GM23338 (cell line): ENCODE results near the gene TTC39A. TPM values are rescaled to one million over a fixed set of nuclear protein-coding genes. Genes with fewer than 3 reads are reported as not detected.

Experiments
- ATAC-seq: fragments of 200-7000 bp; cut with Tn5 transposase; 3 replicates; pipeline ENCODE4 v1.9.1; 2020
- DNase-seq: peaks from one replicate; pipeline ENCODE4 v3.0.0-alpha.2; 2015; ENCODE audit warnings: low spot score
- H2AFZ ChIP-seq: fragments of 200-600 bp; sonication (generic); 2 replicates; pipeline ENCODE4 v1.8.0; 2016; ENCODE audit warnings: antibody characterized with exemption, mild to moderate bottlenecking, moderate library complexity
- H3F3A ChIP-seq: fragments of 200-600 bp; sonication (generic); replicated peaks from 2 replicates; pipeline ENCODE4 v1.8.0; 2017; ENCODE audit warnings: antibody characterized with exemption, mixed run types, low read depth
- H3K27ac ChIP-seq: fragments of 200-600 bp; sonication (generic); 2 replicates; pipeline ENCODE4 v1.6.1; 2016; ENCODE audit warnings: low read depth
- H3K27me3 ChIP-seq: fragments of 200-600 bp; sonication (generic); 2 replicates; pipeline ENCODE4 v1.8.0; 2016; ENCODE audit warnings: mild to moderate bottlenecking, mixed run types, moderate library complexity; ENCODE audit not compliant: insufficient read depth
- H3K36me3 ChIP-seq: fragments of 200-600 bp; sonication (generic); 2 replicates; pipeline ENCODE4 v1.8.0; 2016; ENCODE audit warnings: mild to moderate bottlenecking; ENCODE audit not compliant: insufficient read depth
- H3K4me1 ChIP-seq: fragments of 200-600 bp; sonication (generic); 2 replicates; pipeline ENCODE4 v1.8.0; 2016; ENCODE audit warnings: mild to moderate bottlenecking, moderate library complexity; ENCODE audit not compliant: insufficient read depth
- H3K4me2 ChIP-seq: fragments of 200-600 bp; sonication (generic); 2 replicates; pipeline ENCODE4 v1.7.1; 2017; ENCODE audit warnings: mixed run types
- H3K4me3 ChIP-seq: fragments of 200-600 bp; sonication (generic); 2 replicates; pipeline ENCODE4 v1.6.1; 2016; ENCODE audit warnings: mixed run types
- H3K79me2 ChIP-seq: fragments of 200-600 bp; sonication (generic); replicated peaks from 2 replicates; pipeline ENCODE4 v1.8.0; 2017; ENCODE audit warnings: mild to moderate bottlenecking; ENCODE audit not compliant: insufficient read depth
- H3K9me2 ChIP-seq: fragments of 200-600 bp; sonication (generic); 2 replicates; pipeline ENCODE4 v1.8.0; 2017; ENCODE audit not compliant: insufficient read depth
- H4K20me1 ChIP-seq: fragments of 200-600 bp; sonication (generic); replicated peaks from 2 replicates; pipeline ENCODE4 v1.8.0; 2017; ENCODE audit warnings: mild to moderate bottlenecking; ENCODE audit not compliant: insufficient read depth
- H3K27ac Mint-ChIP-seq: 2 replicates; pipeline ENCODE4 v1.8.0; 2020; ENCODE audit warnings: inconsistent platforms, mild to moderate bottlenecking, moderate library complexity, mixed read lengths
- H3K27me3 Mint-ChIP-seq: 3 replicates; pipeline ENCODE4 v1.8.0; 2022; ENCODE audit warnings: low read depth, mild to moderate bottlenecking, moderate library complexity, mixed read lengths, inconsistent platforms; ENCODE audit not compliant: insufficient read depth, poor library complexity
- H3K36me3 Mint-ChIP-seq: 3 replicates; pipeline ENCODE4 v1.8.0; 2021; ENCODE audit warnings: low read depth, mild to moderate bottlenecking, inconsistent platforms, moderate library complexity, mixed read lengths
- H3K4me1 Mint-ChIP-seq: 3 replicates; pipeline ENCODE4 v1.8.0; 2020; ENCODE audit warnings: mild to moderate bottlenecking, inconsistent platforms, mixed read lengths
- H3K4me3 Mint-ChIP-seq: 3 replicates; pipeline ENCODE4 v1.8.0; 2021; ENCODE audit warnings: moderate library complexity, mild to moderate bottlenecking, inconsistent platforms, mixed read lengths
- H3K9me3 Mint-ChIP-seq: 3 replicates; pipeline ENCODE4 v1.8.0; 2020; ENCODE audit warnings: moderate library complexity, mild to moderate bottlenecking, inconsistent platforms, mixed read lengths
- CREB1 ChIP-seq: fragments of 250-450 bp; sonication (Bioruptor Pico); IDR thresholded peaks from 2 replicates; pipeline ENCODE4 v1.5.0; 2020; ENCODE audit warnings: low read depth, mild to moderate bottlenecking, moderate library complexity
- EZH2 ChIP-seq: fragments of 200-600 bp; sonication (generic); IDR thresholded peaks from one replicate; pipeline ENCODE4 v1.8.0; 2017; ENCODE audit warnings: antibody characterized with exemption, mild to moderate bottlenecking, low read depth; ENCODE audit not compliant: unreplicated experiment
- EZH2phosphoT487 ChIP-seq: fragments of 200-600 bp; sonication (generic); IDR thresholded peaks from one replicate; pipeline ENCODE4 v1.8.1; 2018; ENCODE audit warnings: antibody characterized with exemption; ENCODE audit not compliant: unreplicated experiment
- JUNB ChIP-seq: IDR thresholded peaks from one replicate; pipeline ENCODE4 v1.6.1; 2016; ENCODE audit warnings: antibody characterized with exemption; ENCODE audit not compliant: unreplicated experiment
- NANOG ChIP-seq: IDR thresholded peaks from 2 replicates; pipeline ENCODE4 v1.6.1; 2016; ENCODE audit warnings: antibody characterized with exemption, borderline replicate concordance
- POLR2AphosphoS5 ChIP-seq: IDR thresholded peaks from 2 replicates; pipeline ENCODE4 v1.6.1; 2016; ENCODE audit warnings: antibody characterized with exemption, low read depth
- STAT1 ChIP-seq: IDR thresholded peaks from one replicate; pipeline ENCODE4 v1.6.1; 2016; ENCODE audit warnings: antibody characterized with exemption; ENCODE audit not compliant: unreplicated experiment
- ZNF114 ChIP-seq: fragments of 250-450 bp; sonication (Bioruptor Pico); IDR thresholded peaks from 2 replicates; pipeline ENCODE4 v1.5.0; 2020; ENCODE audit warnings: mild to moderate bottlenecking, moderate library complexity
- ZNF331 ChIP-seq: fragments of 250-450 bp; sonication (Bioruptor Pico); IDR thresholded peaks from 2 replicates; pipeline ENCODE4 v1.5.0; 2020; ENCODE audit warnings: low read depth, mild to moderate bottlenecking, moderate library complexity
- polyA plus RNA-seq: library from polyadenylated mRNA; unstranded; fragments of >200 nt; fragmentation: Nextera tagmentation; extraction: Ambion mirVana; gene quantifications from 2 replicates; pipeline ENCODE4 v1.2.1, GENCODE V29; 2016
- total RNA-seq: library from RNA; depleted of rRNA; stranded (reverse); fragments of >200 nt; shearing (Covaris generic); gene quantifications from 2 replicates; pipeline ENCODE4 v1.2.3, GENCODE V29; 2014
- TF ChIP-seq, protein P1 (sequence below), 2 experiments: fragments of 200-600 bp in 1 of 2; sonication (generic) in 1 of 2; conservative IDR thresholded peaks; 2 replicates each; pipeline versions ENCODE4 v1.5.1 to v1.6.1; 2016 to 2017; ENCODE audit warnings: antibody characterized with exemption in 2 of 2, low read depth in 2 of 2, mild to moderate bottlenecking in 2 of 2, moderate library complexity in 1 of 2
- TF ChIP-seq, protein P2 (sequence below): fragments of 250-450 bp; sonication (Bioruptor Pico); IDR thresholded peaks from 2 replicates; pipeline ENCODE4 v1.5.0; 2020; ENCODE audit warnings: mild to moderate bottlenecking, moderate library complexity
- TF ChIP-seq, protein P3 (sequence below): IDR thresholded peaks from one replicate; pipeline ENCODE4 v1.6.1; 2018; ENCODE audit warnings: antibody characterized with exemption; ENCODE audit not compliant: unreplicated experiment

TTC39A gene
- total and polyA plus RNA-seq, 2 experiments from 2014 or later = 2.3 to 7.1 TPM

DNA sequence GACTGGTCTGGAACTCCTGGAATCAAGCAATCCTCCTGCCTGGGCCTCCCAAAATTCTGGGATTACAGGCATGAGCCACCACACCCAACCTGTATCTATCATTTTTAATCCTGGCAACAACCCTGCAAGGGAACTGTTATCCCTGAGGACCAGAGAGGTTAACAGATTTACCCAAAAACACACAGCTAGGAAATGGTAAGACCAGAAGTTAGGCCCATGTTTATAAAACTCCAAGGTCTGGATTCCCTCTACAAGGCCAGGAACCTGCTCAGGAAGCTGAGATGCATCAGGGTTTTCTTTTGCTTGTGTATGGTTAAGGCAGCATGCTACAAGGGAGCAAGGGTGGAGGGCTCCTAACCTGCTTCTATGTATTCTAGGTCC lies 17.8 kb upstream of the TTC39A start (continued):
- TF ChIP-seq JUNB (no peak), STAT1 (no peak)

DNA sequence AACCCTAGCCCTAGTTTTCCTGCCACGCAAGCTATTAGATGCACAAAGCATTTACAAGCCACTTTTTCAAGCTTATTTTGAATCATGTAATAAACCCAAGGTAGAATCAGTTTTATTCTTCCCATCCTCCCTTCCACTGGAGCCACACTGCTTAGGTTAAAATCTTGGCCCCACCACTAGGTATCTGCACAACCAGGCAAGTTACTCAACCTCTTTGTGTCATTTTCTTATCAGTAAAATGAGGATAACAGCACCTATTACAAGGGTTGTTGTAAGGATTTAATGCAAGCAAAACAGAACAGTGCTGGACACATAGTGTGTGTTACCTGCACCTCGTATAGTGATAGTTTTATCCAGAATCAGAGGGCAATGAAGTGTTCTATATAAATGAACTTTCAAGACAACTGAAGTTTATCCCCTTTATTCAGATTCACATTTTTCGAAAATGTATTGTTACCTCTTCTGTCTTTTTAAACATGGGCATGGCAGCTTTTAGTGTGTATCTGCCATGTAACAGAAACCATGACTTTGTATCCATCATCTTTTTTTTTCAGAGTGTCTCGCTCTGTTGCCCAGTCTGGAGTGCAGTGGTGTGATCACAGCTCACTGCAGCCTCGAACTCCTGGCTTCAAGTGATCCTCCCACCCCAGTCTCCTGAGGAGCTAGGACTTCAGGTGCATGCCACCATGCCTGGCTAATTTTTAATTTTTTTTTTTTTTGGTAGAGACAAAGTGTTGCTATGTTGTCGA lies 17.2 kb upstream of the TTC39A start:
- Histone ChIP-seq H3K9me2 (no peaks in the 10 kb centered on the region), H3K36me3 (no peaks in the 10 kb centered on the region), H2AFZ (no peak overlapping the region), H3K4me1 (peaks cover 5% of the 10 kb centered on the region; the same call in 1 of the 2 replicates), H4K20me1 (no peaks in the 10 kb centered on the region), H3K27ac (no peak overlapping the region), H3K79me2 (no peaks in the 10 kb centered on the region), H3K4me3 (no peak overlapping the region), H3K27me3 (peaks cover 15% of the 10 kb centered on the region), H3F3A (0 out of 2 replicates have a peak, but pooled peaks cover 3% of the 10 kb centered on the region), H3K4me2 (no peak overlapping the region)
- Mint-ChIP-seq H3K4me1 (peaks cover 9% of the 10 kb centered on the region), H3K27ac (no peak overlapping the region), H3K27me3 (peaks cover 24% of the 10 kb centered on the region), H3K36me3 (no peaks in the 10 kb centered on the region), H3K9me3 (no peaks in the 10 kb centered on the region), H3K4me3 (no peak overlapping the region)
- ATAC-seq = no peak
- DNase-seq = no peak
- no peak for TF ChIP-seq ZNF114 (CRISPR knock-in tag)
- TF ChIP-seq ZNF331 = no peak
- TF ChIP-seq STAT1 = no peak
- no peak for TF ChIP-seq CREB1
- TF ChIP-seq POLR2AphosphoS5 = no peak
- TF ChIP-seq, protein P1, sequence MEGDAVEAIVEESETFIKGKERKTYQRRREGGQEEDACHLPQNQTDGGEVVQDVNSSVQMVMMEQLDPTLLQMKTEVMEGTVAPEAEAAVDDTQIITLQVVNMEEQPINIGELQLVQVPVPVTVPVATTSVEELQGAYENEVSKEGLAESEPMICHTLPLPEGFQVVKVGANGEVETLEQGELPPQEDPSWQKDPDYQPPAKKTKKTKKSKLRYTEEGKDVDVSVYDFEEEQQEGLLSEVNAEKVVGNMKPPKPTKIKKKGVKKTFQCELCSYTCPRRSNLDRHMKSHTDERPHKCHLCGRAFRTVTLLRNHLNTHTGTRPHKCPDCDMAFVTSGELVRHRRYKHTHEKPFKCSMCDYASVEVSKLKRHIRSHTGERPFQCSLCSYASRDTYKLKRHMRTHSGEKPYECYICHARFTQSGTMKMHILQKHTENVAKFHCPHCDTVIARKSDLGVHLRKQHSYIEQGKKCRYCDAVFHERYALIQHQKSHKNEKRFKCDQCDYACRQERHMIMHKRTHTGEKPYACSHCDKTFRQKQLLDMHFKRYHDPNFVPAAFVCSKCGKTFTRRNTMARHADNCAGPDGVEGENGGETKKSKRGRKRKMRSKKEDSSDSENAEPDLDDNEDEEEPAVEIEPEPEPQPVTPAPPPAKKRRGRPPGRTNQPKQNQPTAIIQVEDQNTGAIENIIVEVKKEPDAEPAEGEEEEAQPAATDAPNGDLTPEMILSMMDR (conservative IDR thresholded peaks at IDR 0.05; ENCODE audit: low read depth in 2 of 2) = no peak
- TF ChIP-seq EZH2phosphoT487 = no peak
- TF ChIP-seq EZH2 = no peak
- TF ChIP-seq, protein P2, sequence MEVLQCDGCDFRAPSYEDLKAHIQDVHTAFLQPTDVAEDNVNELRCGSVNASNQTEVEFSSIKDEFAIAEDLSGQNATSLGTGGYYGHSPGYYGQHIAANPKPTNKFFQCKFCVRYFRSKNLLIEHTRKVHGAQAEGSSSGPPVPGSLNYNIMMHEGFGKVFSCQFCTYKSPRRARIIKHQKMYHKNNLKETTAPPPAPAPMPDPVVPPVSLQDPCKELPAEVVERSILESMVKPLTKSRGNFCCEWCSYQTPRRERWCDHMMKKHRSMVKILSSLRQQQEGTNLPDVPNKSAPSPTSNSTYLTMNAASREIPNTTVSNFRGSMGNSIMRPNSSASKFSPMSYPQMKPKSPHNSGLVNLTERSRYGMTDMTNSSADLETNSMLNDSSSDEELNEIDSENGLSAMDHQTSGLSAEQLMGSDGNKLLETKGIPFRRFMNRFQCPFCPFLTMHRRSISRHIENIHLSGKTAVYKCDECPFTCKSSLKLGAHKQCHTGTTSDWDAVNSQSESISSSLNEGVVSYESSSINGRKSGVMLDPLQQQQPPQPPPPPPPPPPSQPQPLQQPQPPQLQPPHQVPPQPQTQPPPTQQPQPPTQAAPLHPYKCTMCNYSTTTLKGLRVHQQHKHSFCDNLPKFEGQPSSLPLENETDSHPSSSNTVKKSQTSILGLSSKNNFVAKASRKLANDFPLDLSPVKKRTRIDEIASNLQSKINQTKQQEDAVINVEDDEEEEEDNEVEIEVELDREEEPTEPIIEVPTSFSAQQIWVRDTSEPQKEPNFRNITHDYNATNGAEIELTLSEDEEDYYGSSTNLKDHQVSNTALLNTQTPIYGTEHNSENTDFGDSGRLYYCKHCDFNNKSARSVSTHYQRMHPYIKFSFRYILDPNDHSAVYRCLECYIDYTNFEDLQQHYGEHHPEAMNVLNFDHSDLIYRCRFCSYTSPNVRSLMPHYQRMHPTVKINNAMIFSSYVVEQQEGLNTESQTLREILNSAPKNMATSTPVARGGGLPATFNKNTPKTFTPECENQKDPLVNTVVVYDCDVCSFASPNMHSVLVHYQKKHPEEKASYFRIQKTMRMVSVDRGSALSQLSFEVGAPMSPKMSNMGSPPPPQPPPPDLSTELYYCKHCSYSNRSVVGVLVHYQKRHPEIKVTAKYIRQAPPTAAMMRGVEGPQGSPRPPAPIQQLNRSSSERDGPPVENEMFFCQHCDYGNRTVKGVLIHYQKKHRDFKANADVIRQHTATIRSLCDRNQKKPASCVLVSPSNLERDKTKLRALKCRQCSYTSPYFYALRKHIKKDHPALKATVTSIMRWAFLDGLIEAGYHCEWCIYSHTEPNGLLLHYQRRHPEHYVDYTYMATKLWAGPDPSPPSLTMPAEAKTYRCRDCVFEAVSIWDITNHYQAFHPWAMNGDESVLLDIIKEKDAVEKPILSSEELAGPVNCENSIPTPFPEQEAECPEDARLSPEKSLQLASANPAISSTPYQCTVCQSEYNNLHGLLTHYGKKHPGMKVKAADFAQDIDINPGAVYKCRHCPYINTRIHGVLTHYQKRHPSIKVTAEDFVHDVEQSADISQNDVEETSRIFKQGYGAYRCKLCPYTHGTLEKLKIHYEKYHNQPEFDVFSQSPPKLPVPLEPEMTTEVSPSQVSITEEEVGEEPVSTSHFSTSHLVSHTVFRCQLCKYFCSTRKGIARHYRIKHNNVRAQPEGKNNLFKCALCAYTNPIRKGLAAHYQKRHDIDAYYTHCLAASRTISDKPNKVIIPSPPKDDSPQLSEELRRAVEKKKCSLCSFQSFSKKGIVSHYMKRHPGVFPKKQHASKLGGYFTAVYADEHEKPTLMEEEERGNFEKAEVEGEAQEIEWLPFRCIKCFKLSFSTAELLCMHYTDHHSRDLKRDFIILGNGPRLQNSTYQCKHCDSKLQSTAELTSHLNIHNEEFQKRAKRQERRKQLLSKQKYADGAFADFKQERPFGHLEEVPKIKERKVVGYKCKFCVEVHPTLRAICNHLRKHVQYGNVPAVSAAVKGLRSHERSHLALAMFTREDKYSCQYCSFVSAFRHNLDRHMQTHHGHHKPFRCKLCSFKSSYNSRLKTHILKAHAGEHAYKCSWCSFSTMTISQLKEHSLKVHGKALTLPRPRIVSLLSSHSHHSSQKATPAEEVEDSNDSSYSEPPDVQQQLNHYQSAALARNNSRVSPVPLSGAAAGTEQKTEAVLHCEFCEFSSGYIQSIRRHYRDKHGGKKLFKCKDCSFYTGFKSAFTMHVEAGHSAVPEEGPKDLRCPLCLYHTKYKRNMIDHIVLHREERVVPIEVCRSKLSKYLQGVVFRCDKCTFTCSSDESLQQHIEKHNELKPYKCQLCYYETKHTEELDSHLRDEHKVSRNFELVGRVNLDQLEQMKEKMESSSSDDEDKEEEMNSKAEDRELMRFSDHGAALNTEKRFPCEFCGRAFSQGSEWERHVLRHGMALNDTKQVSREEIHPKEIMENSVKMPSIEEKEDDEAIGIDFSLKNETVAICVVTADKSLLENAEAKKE (CRISPR knock-in tag) = no peak
- no peak for TF ChIP-seq NANOG
- TF ChIP-seq, protein P3, sequence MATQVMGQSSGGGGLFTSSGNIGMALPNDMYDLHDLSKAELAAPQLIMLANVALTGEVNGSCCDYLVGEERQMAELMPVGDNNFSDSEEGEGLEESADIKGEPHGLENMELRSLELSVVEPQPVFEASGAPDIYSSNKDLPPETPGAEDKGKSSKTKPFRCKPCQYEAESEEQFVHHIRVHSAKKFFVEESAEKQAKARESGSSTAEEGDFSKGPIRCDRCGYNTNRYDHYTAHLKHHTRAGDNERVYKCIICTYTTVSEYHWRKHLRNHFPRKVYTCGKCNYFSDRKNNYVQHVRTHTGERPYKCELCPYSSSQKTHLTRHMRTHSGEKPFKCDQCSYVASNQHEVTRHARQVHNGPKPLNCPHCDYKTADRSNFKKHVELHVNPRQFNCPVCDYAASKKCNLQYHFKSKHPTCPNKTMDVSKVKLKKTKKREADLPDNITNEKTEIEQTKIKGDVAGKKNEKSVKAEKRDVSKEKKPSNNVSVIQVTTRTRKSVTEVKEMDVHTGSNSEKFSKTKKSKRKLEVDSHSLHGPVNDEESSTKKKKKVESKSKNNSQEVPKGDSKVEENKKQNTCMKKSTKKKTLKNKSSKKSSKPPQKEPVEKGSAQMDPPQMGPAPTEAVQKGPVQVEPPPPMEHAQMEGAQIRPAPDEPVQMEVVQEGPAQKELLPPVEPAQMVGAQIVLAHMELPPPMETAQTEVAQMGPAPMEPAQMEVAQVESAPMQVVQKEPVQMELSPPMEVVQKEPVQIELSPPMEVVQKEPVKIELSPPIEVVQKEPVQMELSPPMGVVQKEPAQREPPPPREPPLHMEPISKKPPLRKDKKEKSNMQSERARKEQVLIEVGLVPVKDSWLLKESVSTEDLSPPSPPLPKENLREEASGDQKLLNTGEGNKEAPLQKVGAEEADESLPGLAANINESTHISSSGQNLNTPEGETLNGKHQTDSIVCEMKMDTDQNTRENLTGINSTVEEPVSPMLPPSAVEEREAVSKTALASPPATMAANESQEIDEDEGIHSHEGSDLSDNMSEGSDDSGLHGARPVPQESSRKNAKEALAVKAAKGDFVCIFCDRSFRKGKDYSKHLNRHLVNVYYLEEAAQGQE = no peak
- no peak for TF ChIP-seq JUNB
